NCI-H1417 (cell line): ENCODE data around the gene SLC25A34.
A peak's percentile ranks its signal among the peaks of the same experiment; 100 is the strongest.
"Not testable (repeated sequence)": the region's sequence is repeated elsewhere in the genome, so short reads cannot be mapped to it uniquely, and the experiment has no call there.

Experiments used
- DNase-seq, 3 experiments: peaks; one replicate each; lab custom pipeline; 2025; lab: John Stamatoyannopoulos, UW

SLC25A34 gene

DNA sequence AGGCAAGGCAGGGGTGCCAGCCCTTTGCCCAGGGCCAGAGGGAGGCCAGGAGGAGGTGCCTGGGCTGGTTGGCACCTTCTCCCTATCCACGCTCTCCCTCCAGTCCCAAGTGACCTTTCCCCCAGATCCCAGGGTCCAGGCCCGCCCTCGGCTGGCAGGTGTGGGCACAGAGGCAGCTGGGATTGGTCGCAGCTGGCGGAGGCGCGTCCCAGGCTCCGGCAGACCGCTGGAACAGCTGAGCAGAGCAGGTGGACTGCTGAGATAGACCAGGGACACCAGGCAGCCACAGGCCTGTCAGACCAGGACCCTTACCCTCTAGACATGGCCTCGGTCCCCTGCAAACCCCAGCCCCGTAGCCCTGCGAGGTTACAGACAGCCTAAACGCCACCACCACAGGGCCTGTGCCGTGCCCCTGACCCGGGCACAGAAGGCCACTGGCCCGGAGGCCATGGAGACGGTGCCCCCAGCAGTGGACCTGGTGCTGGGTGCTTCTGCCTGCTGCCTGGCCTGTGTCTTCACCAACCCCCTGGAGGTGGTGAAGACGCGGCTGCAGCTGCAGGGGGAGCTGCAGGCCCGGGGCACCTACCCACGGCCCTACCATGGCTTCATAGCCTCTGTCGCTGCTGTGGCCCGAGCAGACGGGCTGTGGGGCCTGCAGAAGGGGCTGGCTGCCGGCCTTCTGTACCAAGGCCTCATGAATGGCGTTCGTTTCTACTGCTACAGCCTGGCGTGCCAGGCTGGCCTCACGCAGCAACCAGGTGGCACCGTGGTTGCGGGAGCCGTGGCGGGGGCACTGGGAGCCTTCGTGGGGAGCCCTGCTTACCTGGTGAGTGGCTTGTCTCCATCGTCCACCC is at the start of gene SLC25A34:
TSS of gene SLC25A34 (plus strand) at position 221 of the 854 bp plus-strand sequence. CDS start at position 449, 228 bp downstream.
- DNase-seq, result peak; percentile 56 to 88 (median 71)

DNA sequence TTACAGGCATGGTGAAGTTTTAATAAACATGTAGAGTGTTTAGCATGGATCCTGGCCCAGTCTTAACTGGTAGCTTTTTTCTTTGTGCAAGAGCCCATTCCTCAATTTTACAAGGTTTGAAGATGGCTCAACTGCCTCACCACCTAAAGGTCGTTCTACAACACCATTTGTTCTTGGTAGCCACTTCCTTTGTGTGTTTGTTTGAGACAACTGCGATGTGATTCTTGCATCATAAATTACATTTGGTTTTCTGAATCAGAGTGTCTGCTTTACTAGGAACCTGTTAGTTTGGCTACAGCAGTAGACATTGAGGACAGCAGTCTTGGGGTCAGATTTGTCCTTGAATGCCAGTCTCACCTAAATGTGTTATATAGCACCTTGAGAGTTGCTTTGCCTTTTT is 48.6 kb upstream of the SLC25A34 start:
- no peak for DNase-seq

DNA sequence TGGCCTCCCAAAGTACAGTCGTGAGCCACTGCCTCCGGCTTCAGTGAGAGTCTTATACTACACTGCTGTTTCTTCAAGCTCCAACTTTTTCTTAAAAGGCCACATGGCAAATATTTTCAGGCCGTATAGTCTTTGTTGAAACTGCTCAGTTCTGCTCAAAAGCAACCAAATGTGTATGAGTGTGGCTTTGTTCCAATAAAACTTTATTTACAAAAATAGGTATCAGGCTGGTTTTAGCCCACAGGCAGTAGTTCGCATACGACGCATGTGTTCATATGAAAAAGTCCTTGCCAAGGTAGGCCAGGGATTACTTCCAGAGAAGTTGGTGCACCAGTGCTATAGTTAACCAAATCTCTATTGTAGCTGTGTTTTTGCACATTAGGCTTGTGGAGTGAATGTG is 45.7 kb upstream of the SLC25A34 start:
- DNase-seq, result no peak

- no peak for DNase-seq
Measured at GRCh38 chr1:15691434-15692032, 44.5 kb upstream of the SLC25A34 start.

- DNase-seq, result no peak
Measured at GRCh38 chr1:15692121-15692682, 43.9 kb upstream of the SLC25A34 start.

- DNase-seq, result no peak
Measured at GRCh38 chr1:15693371-15693770, 42.7 kb upstream of the SLC25A34 start.

- no peak for DNase-seq
Measured at GRCh38 chr1:15696956-15697521, 39.0 kb upstream of the SLC25A34 start.

GRCh38 chr1:15698201-15698600 is 37.9 kb upstream of the SLC25A34 start:
- no peak for DNase-seq

- DNase-seq, result not testable (repeated sequence)
Measured at GRCh38 chr1:15699321-15699720, 36.7 kb upstream of the SLC25A34 start.

GRCh38 chr1:15700508-15700907 is 35.5 kb upstream of the SLC25A34 start:
- DNase-seq, result no peak

- peak in 1 of 3 experiments; percentile 17 for DNase-seq
Measured at GRCh38 chr1:15701784-15702183, 34.3 kb upstream of the SLC25A34 start.

DNA sequence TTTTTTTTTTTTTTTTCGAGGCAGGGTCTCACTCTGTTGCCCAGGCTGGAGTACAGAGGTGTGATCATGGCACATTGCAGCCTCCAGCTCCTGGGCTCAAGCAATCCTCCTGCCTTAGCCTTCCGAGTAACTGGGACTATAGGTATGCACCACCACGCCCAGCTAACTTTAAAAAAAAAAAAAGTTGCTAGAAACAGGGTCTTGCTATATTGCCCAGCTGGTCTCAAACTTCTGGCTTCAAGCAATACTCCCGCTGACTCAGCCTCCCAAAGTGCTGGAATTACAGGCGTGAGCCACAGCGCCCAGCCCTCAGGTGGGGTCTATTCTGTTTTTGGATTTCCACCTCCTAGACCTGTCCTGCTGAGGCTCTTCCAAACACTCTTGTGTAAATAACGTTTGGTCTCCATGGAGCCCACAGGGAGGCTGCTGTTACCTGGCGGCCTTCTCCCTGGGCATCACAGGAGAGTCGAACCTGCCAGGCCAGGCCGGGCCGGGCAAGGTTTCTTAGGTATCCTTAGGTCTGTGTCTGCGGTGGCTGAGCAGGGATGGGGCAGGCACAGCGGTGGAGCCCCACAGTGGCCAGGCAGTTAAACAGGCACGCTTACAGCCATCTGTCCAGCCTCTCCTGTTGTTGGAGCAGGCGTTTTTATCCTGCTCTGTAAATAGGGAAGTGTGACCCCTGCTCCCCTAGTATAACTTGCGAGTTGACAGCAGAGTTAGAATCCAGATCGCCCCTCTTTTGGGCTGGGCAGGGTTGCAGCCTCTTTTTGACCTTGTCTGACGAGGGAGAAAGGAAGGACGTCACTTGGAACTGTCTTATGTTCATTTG is 33.1 kb upstream of the SLC25A34 start:
- no peak for DNase-seq

GRCh38 chr1:15703562-15703961 is 32.5 kb upstream of the SLC25A34 start:
- no peak for DNase-seq

- DNase-seq, result no peak
Measured at GRCh38 chr1:15704526-15705183, 31.4 kb upstream of the SLC25A34 start.

- no peak for DNase-seq
Measured at GRCh38 chr1:15705184-15705566, 30.9 kb upstream of the SLC25A34 start.

GRCh38 chr1:15706751-15707150 is 29.3 kb upstream of the SLC25A34 start:
- no peak for DNase-seq

- DNase-seq, result no peak
Measured at GRCh38 chr1:15707239-15707925, 28.7 kb upstream of the SLC25A34 start.

DNA sequence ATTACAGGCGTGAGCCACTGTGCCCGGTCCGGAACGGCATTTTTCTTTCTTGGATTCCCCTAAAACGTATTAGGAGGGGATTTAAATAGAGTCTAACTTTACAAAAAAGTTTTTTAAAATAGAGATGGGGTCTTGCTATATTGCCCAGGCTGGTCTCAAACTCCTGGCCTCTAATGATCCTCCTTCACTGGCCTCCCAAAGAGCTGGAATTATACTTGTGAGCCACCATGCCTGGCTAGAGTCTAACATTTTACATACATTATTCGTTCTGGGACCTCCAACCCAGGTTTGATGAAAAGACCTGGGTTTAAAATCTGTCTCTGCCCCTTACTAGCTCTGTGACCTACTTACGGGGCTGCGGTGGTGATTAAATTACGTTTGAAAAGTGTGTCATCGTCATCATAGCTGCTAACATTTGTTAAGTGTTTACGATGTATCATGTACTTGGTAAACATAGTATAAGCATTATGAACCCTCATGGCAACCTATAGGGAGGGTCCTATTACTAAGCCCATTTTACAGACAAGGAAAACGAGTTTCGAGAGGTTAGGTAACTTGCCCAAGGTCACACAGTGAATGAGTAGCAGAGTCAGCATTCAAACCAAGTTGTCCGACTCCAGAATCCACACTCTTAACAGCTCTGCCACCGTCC is 27.4 kb upstream of the SLC25A34 start:
- no peak for DNase-seq

DNA sequence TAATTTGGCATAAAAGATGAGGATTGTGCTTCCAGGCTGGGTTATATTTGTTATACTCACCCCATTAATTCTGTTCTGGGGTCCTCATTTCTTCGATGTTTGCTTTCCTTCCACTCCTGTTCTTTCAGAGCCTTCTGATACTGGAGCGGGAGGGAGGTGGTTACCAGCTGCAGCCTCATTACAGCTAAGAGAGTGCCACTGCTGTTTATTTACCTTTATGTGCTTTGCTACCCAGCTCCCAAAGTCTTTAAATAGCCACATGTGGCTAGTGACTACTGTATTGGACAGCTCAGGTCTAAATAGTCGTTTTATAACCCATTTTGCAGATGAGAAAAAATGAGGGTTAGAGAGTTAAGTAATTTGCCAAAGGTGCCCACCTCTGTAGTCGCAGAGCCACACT is 26.8 kb upstream of the SLC25A34 start:
- DNase-seq, result peak in 2 of 3 experiments; percentile 76 to 86

DNA sequence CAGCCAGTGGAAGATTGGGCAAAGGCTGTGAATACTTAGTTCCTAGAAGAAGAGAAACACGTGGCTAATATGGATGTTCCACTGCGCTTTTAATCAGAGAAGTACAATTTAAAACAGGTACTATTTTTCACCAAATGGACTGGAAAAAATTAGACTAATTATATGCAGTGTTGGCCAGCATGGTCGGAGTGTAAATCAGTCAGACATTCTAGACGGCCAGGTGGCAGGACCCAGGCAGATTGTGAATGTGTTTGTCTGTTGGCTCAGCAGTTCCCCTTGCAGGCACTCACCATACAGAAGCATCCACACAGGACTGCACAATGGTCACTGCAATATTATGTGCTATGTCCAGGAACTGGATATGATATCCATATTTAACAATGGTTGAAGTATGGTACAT is 23.9 kb upstream of the SLC25A34 start:
- DNase-seq, result peak in 2 of 3 experiments; percentile 58 to 79
